ENCODE data around the gene PGS1. TPM values are rescaled to one million over a fixed set of nuclear protein-coding genes. Genes with fewer than 3 reads are reported as not detected.

PGS1 gene
- total and polyA plus RNA-seq, 2 of the 8 experiments (the other 6 are each of a cell fraction or from before 2014, with no cell fraction given), result 46.7 to 60.0 TPM

GRCh38 chr17:78378225-78379130, at the start of gene PGS1 (continued):
- peak; percentile 85 for TF ChIP-seq PHF8 (conservative IDR thresholded peaks at IDR 0.05; ENCODE audit: low read depth, low read length)
- no peak for TF ChIP-seq CTCF (IDR thresholded peaks at IDR 0.05; ENCODE audit: control extremely low read depth in 1 of 3, insufficient read depth in 1 of 3, low read depth in 1 of 3, low read length in 3 of 3)
